GM20000 (cell line): Measurements from ENCODE around the gene TMEM88.

ENCODE experiments used
- DNase-seq: peaks from one replicate; pipeline ENCODE4 v3.0.0; 2012; ENCODE audit warnings: low spot score
- TF ChIP-seq, protein P1 (sequence below): IDR thresholded peaks from 2 replicates; pipeline ENCODE4 v1.5.1; 2012; ENCODE audit warnings: mild to moderate bottlenecking, control low read depth; ENCODE audit errors: extremely low read depth, missing control alignments

The TMEM88 gene

GRCh38 chr17:7824021-7824924, 30.6 kb upstream of the TMEM88 start:
- TF ChIP-seq, protein P1, sequence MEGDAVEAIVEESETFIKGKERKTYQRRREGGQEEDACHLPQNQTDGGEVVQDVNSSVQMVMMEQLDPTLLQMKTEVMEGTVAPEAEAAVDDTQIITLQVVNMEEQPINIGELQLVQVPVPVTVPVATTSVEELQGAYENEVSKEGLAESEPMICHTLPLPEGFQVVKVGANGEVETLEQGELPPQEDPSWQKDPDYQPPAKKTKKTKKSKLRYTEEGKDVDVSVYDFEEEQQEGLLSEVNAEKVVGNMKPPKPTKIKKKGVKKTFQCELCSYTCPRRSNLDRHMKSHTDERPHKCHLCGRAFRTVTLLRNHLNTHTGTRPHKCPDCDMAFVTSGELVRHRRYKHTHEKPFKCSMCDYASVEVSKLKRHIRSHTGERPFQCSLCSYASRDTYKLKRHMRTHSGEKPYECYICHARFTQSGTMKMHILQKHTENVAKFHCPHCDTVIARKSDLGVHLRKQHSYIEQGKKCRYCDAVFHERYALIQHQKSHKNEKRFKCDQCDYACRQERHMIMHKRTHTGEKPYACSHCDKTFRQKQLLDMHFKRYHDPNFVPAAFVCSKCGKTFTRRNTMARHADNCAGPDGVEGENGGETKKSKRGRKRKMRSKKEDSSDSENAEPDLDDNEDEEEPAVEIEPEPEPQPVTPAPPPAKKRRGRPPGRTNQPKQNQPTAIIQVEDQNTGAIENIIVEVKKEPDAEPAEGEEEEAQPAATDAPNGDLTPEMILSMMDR: no peak
- DNase-seq: no peak

DNA sequence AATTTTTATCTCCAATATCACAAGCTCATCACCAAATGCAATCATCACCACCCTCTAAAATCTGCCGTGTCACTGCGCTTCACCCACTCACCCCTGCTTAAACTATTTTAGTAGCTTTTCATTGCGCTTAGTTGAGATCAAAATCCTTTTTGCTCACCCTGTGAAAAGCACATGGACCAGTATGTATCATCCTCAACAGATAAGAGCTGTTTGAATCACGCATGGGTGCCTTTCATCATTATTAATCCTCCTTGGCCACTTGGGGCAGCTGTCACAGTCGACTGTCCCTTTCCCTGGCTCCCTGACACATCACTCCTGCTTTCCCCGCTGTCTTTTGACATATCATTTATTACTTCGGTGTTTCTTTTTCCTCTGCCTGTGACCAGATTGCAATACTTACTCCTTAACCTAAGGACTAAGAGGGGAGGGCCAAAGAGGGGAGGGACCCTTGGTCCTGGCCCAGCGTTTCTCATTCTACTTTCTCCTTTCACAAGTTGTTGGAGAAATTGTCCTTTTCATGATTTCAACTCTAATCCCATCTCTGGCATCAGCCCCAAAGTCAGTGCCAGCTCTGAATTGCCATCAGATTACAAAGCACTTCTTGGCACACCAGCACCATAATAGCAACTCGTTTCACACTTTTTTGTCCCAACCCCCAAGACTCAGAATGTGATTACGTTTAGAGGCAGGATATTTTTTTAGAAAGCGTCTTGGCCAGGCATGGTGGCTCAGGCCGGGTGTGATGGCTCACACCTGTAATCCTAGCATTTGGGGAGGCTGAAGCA, 29.5 kb upstream of the TMEM88 start:
- TF ChIP-seq, protein P1: no peak
- no peak for DNase-seq

DNA sequence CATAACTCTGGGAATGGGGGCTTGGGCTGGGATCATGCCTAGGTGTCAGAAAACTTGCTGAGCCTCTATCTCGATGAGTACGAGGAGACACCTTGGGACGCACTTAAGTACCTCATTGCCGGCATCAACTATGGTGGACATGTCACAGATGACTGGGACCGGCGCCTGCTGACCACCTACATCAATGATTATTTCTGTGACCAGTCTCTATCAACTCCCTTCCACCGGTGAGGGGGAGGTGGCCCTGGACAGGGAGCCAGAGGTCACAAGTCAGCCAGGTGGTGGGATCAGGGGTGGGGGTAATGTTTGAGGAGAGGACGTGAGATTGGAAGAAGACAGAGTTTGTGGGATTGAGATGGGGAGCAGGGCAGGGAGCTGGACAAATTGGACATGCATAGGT, 24.2 kb upstream of the TMEM88 start:
- TF ChIP-seq, protein P1: no peak

DNA sequence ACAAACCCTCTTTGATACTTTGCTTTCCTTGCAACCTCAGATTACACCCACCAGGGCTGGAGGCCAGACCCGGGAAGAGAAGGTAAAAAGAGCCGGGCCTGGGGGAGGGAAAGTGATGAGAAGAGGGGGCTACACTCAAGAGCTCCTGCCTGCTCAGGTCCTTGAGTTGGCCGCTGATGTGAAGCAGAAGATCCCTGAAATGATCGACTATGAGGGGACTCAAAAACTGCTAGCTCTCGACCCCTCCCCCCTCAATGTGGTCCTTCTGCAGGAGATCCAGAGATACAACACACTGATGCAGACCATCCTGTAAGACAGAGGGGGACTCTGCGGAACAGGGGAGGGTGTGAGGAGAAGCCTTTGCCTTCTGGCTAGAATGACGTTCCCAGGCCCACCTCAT, 23.6 kb upstream of the TMEM88 start:
- DNase-seq: no peak
- TF ChIP-seq, protein P1: no peak

More for the DNA sequence above, 24.2 kb upstream of the TMEM88 start:
- no peak for DNase-seq

DNA sequence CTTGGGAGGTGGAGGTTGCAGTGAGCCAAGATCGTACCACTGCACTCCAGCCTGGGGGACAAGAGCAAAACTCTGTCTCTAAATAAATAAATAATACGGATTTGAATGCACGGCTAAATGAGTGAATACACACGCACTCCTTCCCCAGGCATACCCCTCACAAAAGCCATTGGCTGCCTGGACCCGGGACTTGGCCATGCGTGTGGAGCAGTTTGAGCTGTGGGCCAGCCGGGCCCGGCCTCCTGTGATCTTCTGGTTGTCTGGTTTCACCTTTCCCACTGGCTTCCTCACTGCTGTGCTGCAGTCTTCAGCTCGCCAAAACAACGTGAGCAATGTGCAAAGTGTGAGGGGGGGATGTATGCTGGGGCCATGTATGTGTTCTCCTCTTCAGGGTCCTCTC, 22.4 kb upstream of the TMEM88 start:
- TF ChIP-seq, protein P1: no peak
- no peak for DNase-seq

GRCh38 chr17:7833011-7833794, 21.7 kb upstream of the TMEM88 start:
- TF ChIP-seq, protein P1: no peak
- DNase-seq: no peak
